ENCODE measurements around the gene POLR3C. TPM values are rescaled to one million over a fixed set of nuclear protein-coding genes. Genes with fewer than 3 reads are reported as not detected.

POLR3C gene
- total RNA-seq, 2 donors from 2014 or later, result 16.0 to 19.5 TPM

- peaks cover 33% of the 10 kb centered on the region for H3K36me3 ChIP-seq
- no peaks in the 10 kb centered on the region for H3K9me3 ChIP-seq
- peak overlapping the region; percentile 91 to 95 for H3K27ac ChIP-seq
- H3K4me1 ChIP-seq, result peaks cover 0 to 19% of the 10 kb centered on the region in 2 donors
- TF ChIP-seq CTCF (IDR thresholded peaks at IDR 0.05), result no peak
- DNase-seq (ENCODE audit: low spot score), result peak; percentile 62
- H3K4me3 ChIP-seq, result peak overlapping the region; percentile 81 to 94
- H3K27me3 ChIP-seq, result no peaks in the 10 kb centered on the region
These were observed 34.4 kb downstream of the POLR3C start for GRCh38 chr1:145858238-145858900.

GRCh38 chr1:145858901-145859490, 35.0 kb downstream of the POLR3C start, which contains the start of gene PIAS3:
Gene PIAS3 (minus strand): TSS chr1:145859081. CDS start chr1:145858990, 91 bp downstream.
- no peak for TF ChIP-seq CTCF (IDR thresholded peaks at IDR 0.05)

GRCh38 chr1:145859491-145860023, 35.6 kb downstream of the POLR3C start:
- H3K36me3 ChIP-seq, result peaks cover 22% of the 10 kb centered on the region
- peak in 1 of 2 donors; percentile 29 for TF ChIP-seq CTCF (IDR thresholded peaks at IDR 0.05)
- H3K4me1 ChIP-seq, result peaks cover 0 to 19% of the 10 kb centered on the region in 2 donors
- H3K9me3 ChIP-seq, result no peaks in the 10 kb centered on the region
- no peaks in the 10 kb centered on the region for H3K27me3 ChIP-seq
- peak; percentile 90 for DNase-seq (ENCODE audit: low spot score)
- peak overlapping the region; percentile 81 to 94 for H3K4me3 ChIP-seq
- peak overlapping the region; percentile 91 to 95 for H3K27ac ChIP-seq

More at GRCh38 chr1:145858901-145859490, 35.0 kb downstream of the POLR3C start, which contains the start of gene PIAS3:
- H3K27me3 ChIP-seq, result no peaks in the 10 kb centered on the region
- peaks cover 0 to 19% of the 10 kb centered on the region in 2 donors for H3K4me1 ChIP-seq
- H3K4me3 ChIP-seq, result peak within 1 kb of the TSS; percentile 81 to 94
- peaks cover 27% of the 10 kb centered on the region for H3K36me3 ChIP-seq
- H3K27ac ChIP-seq, result peak within 1 kb of the TSS; percentile 91 to 95
- no peaks in the 10 kb centered on the region for H3K9me3 ChIP-seq
- DNase-seq (ENCODE audit: low spot score), result peak; percentile 93

- no peaks in the 10 kb centered on the region for H3K36me3 ChIP-seq
- H3K4me1 ChIP-seq, result peaks cover 0 to 6% of the 10 kb centered on the region in 2 donors
- DNase-seq (ENCODE audit: low spot score), result no peak
- no peak overlapping the region for H3K4me3 ChIP-seq
- no peak overlapping the region for H3K27ac ChIP-seq
- H3K9me3 ChIP-seq, result no peaks in the 10 kb centered on the region
- no peaks in the 10 kb centered on the region for H3K27me3 ChIP-seq
- TF ChIP-seq CTCF (IDR thresholded peaks at IDR 0.05), result no peak
These were observed 39.5 kb downstream of the POLR3C start for GRCh38 chr1:145863282-145864018.

GRCh38 chr1:145868232-145868631, 44.2 kb downstream of the POLR3C start:
- Histone ChIP-seq H3K9me3 (no peaks in the 10 kb centered on the region), H3K4me1 (peaks cover 0 to 7% of the 10 kb centered on the region in 2 donors)

More at GRCh38 chr1:145868232-145868631, 44.2 kb downstream of the POLR3C start:
- TF ChIP-seq CTCF (IDR thresholded peaks at IDR 0.05), result no peak
- no peaks in the 10 kb centered on the region for H3K27me3 ChIP-seq
- no peak overlapping the region for H3K27ac ChIP-seq
- H3K36me3 ChIP-seq, result no peaks in the 10 kb centered on the region
- no peak for DNase-seq (ENCODE audit: low spot score)
- no peak overlapping the region for H3K4me3 ChIP-seq

Data from right atrium auricular region (tissue), 2 donors.